Choroid plexus epithelial cell (primary cell): Measurements from ENCODE around the gene SCO2.

Source experiments
- DNase-seq: peaks from one replicate; pipeline ENCODE4 v3.0.0-alpha.2; 2010; ENCODE audit warnings: low read depth
- H3K4me3 ChIP-seq: 2 replicates; pipeline ENCODE4 v1.5.1; 2011; ENCODE audit warnings: low read depth, mild to moderate bottlenecking, control low read depth, low read length, moderate library complexity
- TF ChIP-seq, protein P1 (sequence below): conservative IDR thresholded peaks from 2 replicates; pipeline ENCODE4 v1.5.1; 2011; ENCODE audit warnings: low read depth, mild to moderate bottlenecking, control low read depth, inconsistent platforms, low read length, moderate library complexity

The SCO2 gene

DNA sequence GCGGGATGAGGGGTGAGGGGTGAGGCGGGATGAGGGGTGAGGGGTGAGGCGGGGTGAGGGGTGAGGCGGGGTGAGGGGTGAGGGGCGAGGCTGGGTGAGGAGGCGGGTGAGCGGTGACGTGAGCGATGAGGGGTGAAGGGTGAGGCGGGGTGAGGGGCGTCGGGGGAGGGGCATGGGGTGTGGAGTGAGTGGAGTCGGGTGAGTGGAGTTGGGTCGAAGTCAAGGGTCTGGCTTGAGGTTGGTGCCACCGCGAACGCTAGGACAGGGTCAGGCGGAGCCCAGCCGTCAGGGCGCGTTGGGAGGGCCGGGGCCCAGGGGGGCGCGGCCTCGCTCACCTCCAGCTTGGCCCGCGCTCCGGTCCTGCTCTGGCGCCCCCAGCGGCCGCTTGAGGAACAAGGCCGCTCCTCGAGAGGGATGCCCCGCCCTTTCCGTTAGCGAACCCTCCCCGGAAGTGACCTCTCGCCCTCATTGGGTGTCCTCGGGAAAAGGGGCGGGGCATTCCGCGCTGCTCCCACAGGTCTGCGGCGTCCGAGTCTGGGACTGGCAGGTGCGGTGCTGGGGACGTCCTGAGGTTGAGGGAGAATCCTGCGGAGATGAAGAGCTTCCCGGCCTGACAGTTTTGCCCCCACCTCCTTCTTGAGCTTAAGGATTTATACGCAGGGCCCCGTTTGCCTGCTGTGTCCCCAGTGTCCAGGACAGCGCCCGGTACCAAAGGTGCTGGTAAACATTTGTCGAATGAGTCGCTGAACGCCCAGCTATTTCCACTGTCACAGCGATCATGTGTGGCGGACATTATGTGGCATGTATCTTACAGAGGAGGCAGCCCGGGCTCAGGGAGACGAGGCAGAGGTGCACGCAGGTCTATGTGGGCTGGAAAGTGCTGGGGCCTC is 37.4 kb upstream of the SCO2 start, which contains the start of gene SYCE3:
TSS of gene SYCE3 (minus strand) at position 397 of the 890 bp plus-strand sequence. CDS start 6,514 bp downstream, outside the sequence.
- TF ChIP-seq, protein P1, sequence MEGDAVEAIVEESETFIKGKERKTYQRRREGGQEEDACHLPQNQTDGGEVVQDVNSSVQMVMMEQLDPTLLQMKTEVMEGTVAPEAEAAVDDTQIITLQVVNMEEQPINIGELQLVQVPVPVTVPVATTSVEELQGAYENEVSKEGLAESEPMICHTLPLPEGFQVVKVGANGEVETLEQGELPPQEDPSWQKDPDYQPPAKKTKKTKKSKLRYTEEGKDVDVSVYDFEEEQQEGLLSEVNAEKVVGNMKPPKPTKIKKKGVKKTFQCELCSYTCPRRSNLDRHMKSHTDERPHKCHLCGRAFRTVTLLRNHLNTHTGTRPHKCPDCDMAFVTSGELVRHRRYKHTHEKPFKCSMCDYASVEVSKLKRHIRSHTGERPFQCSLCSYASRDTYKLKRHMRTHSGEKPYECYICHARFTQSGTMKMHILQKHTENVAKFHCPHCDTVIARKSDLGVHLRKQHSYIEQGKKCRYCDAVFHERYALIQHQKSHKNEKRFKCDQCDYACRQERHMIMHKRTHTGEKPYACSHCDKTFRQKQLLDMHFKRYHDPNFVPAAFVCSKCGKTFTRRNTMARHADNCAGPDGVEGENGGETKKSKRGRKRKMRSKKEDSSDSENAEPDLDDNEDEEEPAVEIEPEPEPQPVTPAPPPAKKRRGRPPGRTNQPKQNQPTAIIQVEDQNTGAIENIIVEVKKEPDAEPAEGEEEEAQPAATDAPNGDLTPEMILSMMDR, result peak; percentile 69
- peak within 1 kb of the TSS; percentile 60 for H3K4me3 ChIP-seq
- DNase-seq, result peak; percentile 85

DNA sequence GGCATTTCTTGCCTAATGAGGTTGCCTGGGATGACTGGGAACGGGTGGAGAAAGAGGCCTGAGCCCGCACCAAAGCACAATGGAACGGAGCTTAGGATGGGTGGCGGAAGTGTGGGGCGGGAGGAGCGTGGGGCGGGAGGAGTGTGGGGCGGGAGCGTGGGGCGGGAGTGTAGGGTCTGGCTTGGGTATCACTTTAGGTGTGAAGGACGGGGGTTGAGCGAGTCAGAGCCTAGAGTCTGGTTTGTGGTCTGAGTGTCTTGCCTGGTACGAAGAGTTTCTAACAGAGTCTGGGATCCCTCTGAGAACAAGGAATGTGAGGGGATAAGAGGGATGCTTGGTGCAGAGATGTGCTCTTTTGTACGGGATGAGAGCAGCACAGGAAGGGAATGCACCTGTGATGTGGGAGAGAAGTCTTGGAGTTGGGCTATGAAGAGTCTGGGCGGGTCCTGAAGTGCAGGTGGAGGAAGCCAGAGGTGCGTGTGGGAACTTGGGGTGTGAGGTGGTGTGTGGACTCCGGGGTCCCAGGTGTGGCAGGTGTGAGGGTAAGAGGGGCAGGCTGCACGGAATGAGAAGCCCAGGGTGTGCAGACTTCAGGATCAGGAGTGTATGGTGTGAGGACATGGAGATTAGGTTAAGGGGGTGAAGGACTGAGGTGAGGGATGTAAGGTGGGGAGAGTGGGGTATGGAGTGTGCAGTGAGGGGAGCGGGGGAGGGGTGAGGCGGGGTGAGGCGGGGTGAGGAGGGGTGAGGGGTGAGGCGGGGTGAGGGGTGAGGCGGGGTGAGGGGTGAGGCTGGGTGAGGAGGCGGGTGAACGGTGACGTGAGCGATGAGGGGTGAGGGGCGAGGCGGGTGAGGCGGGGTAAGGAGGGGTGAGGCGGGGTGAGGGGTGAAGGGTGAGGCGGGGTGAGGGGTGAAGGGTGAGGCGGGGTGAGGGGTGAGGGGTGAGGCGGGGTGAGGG is 36.3 kb upstream of the SCO2 start:
- DNase-seq, result no peak
- TF ChIP-seq, protein P1, result no peak

DNA sequence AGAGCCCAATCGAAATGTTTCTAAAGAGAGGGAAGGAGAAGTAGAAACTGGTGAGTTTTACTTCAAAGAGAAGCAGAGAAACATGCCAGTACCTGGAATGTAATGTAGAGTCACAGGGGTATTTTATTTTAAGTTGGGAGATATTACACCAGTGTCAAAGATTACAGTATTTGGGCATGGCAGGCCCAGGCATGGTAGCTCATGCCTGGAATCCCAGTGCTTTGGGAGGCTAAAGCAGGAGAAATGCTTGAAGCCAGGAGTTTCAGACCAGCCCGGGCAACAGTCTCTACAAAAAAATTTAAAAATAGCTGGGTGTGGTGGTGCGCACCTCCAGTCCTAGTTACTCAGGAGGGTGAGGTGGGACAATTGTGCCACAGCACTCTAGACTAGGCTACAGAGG is 34.6 kb upstream of the SCO2 start:
- DNase-seq, result no peak
- TF ChIP-seq, protein P1, result no peak

More for the DNA sequence above, 36.3 kb upstream of the SCO2 start:
- no peak overlapping the region for H3K4me3 ChIP-seq

DNA sequence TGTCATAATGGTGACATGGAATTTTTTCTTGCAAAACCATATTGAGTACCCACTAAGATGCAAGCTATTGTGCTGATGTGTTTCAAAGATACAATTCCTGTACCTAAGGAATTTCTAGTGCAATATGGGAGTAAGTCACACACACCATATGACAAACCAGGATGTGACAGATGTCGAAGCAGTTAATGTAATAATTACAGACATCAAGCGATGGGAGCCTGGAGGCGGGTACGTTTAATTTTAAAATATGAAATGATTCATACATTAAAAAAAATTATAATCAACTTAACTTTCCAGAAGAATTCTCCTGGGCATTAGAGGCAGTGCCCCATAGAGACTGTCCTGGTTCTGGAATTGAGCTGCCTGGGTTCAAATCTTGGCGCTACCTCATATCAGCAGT is 31.3 kb upstream of the SCO2 start:
- no peak overlapping the region for H3K4me3 ChIP-seq
- TF ChIP-seq, protein P1, result no peak
- no peak for DNase-seq

More for the DNA sequence above, 34.6 kb upstream of the SCO2 start:
- H3K4me3 ChIP-seq, result no peak overlapping the region

DNA sequence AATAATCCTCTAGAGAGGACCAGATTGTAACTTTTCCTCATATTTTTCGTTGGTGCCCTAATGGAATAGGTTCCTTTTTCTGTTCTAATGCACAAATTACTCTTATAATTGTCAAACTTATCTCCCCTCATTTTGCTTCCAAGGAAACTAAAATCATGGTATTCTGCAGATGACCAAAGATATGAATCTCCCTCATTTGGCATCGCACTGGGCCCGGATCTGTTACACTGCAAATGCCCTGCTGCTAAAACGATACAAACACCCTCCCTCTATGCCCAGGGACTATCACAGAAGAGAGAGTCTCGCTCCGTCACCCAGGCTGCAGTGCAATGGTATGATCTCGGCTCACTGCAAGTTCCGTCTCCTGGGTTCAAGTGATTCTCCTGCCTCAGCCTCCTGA is 27.9 kb upstream of the SCO2 start:
- no peak for DNase-seq
- H3K4me3 ChIP-seq, result no peak overlapping the region
- TF ChIP-seq, protein P1, result no peak

DNA sequence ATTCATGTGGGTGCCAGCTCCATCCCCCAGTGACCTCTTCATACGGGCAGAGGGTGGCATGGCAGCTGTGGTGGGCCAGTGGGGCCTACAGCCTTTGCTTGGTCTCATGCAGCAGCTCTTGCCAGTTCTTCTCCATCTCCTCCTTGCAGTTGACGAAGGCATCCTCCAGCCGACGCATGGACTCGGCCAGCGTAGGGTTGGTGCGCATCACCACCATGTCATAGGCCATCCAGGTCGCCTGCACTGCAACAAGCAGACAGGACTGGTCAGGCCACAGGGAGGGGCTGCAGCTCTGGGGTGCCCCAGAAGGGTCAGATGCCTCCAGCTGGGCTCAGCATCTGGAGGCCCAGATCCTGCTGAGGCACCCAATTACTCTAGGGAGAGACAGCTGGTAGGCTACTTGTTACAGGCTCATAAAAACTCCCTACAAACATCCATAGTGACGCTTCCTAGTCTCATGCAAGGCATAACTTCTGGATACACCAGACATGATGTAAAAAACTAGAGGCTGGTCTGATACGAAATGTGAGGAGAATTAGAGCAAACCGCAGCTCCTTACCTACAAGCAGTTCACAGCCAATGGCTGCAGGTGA is 25.9 kb upstream of the SCO2 start:
- no peak overlapping the region for H3K4me3 ChIP-seq
- DNase-seq, result no peak
- TF ChIP-seq, protein P1, result no peak
